H1 (cell line): ENCODE results near the gene SLC2A4RG. TPM values are rescaled to one million over a fixed set of nuclear protein-coding genes. Genes with fewer than 3 reads are reported as not detected.

ENCODE experiments used
- BRCA1 ChIP-seq: IDR thresholded peaks from 2 replicates; pipeline ENCODE4 v1.6.1; 2012; ENCODE audit warnings: low read depth, low read length, improper control_type of control experiment
- CHD7 ChIP-seq: fragments of 300-600 bp; sonication (generic); IDR thresholded peaks from 2 replicates; pipeline ENCODE4 v1.7.1; 2012; ENCODE audit warnings: low read length, moderate library complexity, mild to moderate bottlenecking, inconsistent platforms; ENCODE audit not compliant: insufficient replicate concordance
- RFX5 ChIP-seq: IDR thresholded peaks from 2 replicates; pipeline ENCODE4 v1.6.1; 2011; ENCODE audit warnings: low read depth, low read length, improper control_type of control experiment, borderline replicate concordance
- YY1 ChIP-seq: IDR thresholded peaks from 2 replicates; pipeline ENCODE4 v1.6.1; 2011; ENCODE audit warnings: low read depth, mild to moderate bottlenecking, low read length
- polyA plus RNA-seq, 7 experiments: library from polyadenylated mRNA; depleted of rRNA in 3 of 7; stranded (reverse) in 5 of 7; unstranded in 2 of 7; fragments of >200 nt in 5 of 7; fragments of 200-250 nt in 2 of 7; gene quantifications; 1 replicate in 5 of 7; 2 replicates in 1 of 7; 4 replicates in 1 of 7; pipeline versions ENCODE4 v1.2.1 to v1.2.3, GENCODE V29; 2011 to 2013; ENCODE audit warnings: missing spikeins in 2 of 7, mixed read lengths in 2 of 7
- total RNA-seq: library from RNA; stranded (reverse); fragmentation: NEBNext Ultra II Directional; extraction: Animal tissue kit (Norgen Biotek cat#: 25700); gene quantifications from 2 replicates; pipeline ENCODE4 v1.2.1, GENCODE V29; 2021

The SLC2A4RG gene
- total and polyA plus RNA-seq, 2 of the 8 experiments (the other 6 are each of a cell fraction or from before 2014, with no cell fraction given) = 15.9 to 29.1 TPM

- TF ChIP-seq CHD7 (no peak), RFX5 (no peak), BRCA1 (no peak), YY1 (no peak)
These were observed 10.3 kb downstream of the SLC2A4RG start (continued) for GRCh38 chr20:63749597-63750508.
